D721Med (cell line): ENCODE results near the gene H2AZ1.

Source experiments
- DNase-seq: peaks from one replicate; pipeline ENCODE4 v3.0.0; 2011; ENCODE audit warnings: low spot score; ENCODE audit not compliant: insufficient read length
- FAIRE-seq: peaks from 2 replicates; lab custom pipeline; 2011; peaks lifted over from hg19 to GRCh38; lab: Jason Lieb, UNC
- CTCF ChIP-seq: IDR thresholded peaks from 2 replicates; pipeline ENCODE4 v1.5.1; 2012; ENCODE audit warnings: mild to moderate bottlenecking, control low read depth; ENCODE audit not compliant: insufficient read depth; ENCODE audit errors: missing control alignments

H2AZ1 gene

DNA sequence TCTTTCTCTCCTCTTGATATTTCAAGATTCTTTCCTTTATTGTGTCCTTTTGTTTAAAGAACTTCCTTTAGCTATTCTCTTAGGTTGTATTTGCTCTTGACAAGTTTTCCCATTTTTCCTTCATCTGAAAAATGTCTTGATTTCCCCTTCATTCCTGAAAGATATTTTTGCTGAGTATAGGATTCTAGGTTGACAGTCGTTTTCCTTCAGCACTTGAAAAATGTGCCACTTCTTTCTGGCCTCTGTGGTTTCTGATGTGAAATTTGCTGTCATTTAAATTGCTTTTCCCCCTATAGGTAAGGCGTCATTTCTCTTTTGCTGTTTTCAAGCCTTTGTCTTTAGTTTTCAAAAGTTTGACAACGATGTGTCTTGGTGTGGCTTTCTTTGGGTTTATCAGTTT is 32.5 kb downstream of the H2AZ1 start:
- no peak for DNase-seq
- no peak for FAIRE-seq

DNA sequence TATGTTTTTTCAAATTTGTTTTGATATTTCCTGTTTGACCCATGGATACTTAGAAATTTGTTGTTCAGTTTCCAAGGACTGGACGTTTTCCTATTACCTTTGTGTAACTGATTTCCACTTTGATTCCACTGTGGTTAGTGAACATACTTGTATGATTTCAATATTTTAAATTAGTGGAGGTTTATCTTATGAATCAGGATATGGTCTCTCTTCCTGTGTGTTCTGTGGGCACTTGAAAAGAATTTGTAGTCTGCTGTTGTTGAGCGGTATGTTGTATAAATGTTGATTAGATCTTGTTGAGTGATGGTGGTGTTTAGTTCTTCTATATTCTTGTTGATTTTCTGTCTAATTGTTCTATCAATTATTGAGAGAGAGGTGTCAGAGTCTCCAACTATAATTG is 34.6 kb downstream of the H2AZ1 start:
- TF ChIP-seq CTCF: no peak
- FAIRE-seq (no peak), DNase-seq (no peak)

More for the DNA sequence above, 32.5 kb downstream of the H2AZ1 start:
- no peak for TF ChIP-seq CTCF
